ENCODE measurements around the gene RERG.
"Not testable (repeated sequence)": the region's sequence is repeated elsewhere in the genome, so short reads cannot be mapped to it uniquely, and the experiment has no call there.

The RERG gene

GRCh38 chr12:15114501-15114900 lies 106.7 kb downstream of the RERG start:
- TF ChIP-seq CTCF (IDR thresholded peaks at IDR 0.05) = no peak
- Mint-ChIP-seq H3K4me3 (no peak overlapping the region), H3K27me3 (ENCODE audit: low read depth, poor library complexity) (peaks cover 3% of the 10 kb centered on the region), H3K4me1 (no peaks in the 10 kb centered on the region), H3K9me3 (no peaks in the 10 kb centered on the region), H3K27ac (no peak overlapping the region), H3K36me3 (ENCODE audit: low read depth) (no peaks in the 10 kb centered on the region)
- DNase-seq = no peak

DNA sequence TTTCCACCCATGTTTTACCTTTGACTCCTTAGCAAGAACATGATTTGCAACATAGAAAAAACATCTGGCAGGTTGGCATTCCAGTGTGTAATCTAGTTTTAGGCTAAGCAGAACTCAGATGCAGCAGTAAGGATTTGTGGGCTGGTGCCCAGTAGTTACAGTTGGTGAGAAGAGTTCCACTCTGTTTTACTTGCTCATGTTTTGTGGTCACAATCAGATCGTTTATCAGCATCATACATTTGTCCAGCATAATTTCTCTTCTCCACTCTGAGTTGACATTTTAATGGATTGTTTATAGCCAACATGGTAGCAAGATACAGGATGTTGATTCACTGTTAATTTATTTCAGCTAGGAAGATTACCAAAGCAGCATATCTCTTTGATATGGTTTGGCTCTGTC lies 128.4 kb downstream of the RERG start:
- Mint-ChIP-seq H3K27me3 (ENCODE audit: low read depth, poor library complexity) (no peaks in the 10 kb centered on the region), H3K4me3 (no peak overlapping the region), H3K36me3 (ENCODE audit: low read depth) (no peaks in the 10 kb centered on the region), H3K9me3 (peaks cover 16% of the 10 kb centered on the region), H3K27ac (no peak overlapping the region), H3K4me1 (no peaks in the 10 kb centered on the region)
- DNase-seq = no peak
- no peak for TF ChIP-seq CTCF (IDR thresholded peaks at IDR 0.05)

GRCh38 chr12:15090441-15090840 lies 130.8 kb downstream of the RERG start:
- no peak overlapping the region for H3K27ac Mint-ChIP-seq

GRCh38 chr12:15088105-15088504 lies 133.1 kb downstream of the RERG start:
- Mint-ChIP-seq H3K36me3 (ENCODE audit: low read depth) (no peaks in the 10 kb centered on the region), H3K4me3 (no peak overlapping the region), H3K27me3 (ENCODE audit: low read depth, poor library complexity) (peaks cover 4% of the 10 kb centered on the region), H3K9me3 (no peaks in the 10 kb centered on the region), H3K4me1 (no peaks in the 10 kb centered on the region), H3K27ac (no peak overlapping the region)
- TF ChIP-seq CTCF (IDR thresholded peaks at IDR 0.05) = no peak
- DNase-seq = no peak

More at GRCh38 chr12:15090441-15090840, 130.8 kb downstream of the RERG start:
- no peak overlapping the region for H3K4me3 Mint-ChIP-seq
- no peaks in the 10 kb centered on the region for H3K4me1 Mint-ChIP-seq
- H3K36me3 Mint-ChIP-seq (ENCODE audit: low read depth) = no peaks in the 10 kb centered on the region
- TF ChIP-seq CTCF (IDR thresholded peaks at IDR 0.05) = no peak
- H3K27me3 Mint-ChIP-seq (ENCODE audit: low read depth, poor library complexity) = peaks cover 2% of the 10 kb centered on the region
- H3K9me3 Mint-ChIP-seq = peaks cover 5% of the 10 kb centered on the region
- DNase-seq = no peak

GRCh38 chr12:15077751-15078150 lies 143.5 kb downstream of the RERG start:
- not testable (repeated sequence) for DNase-seq; H3K36me3 Mint-ChIP-seq (ENCODE audit: low read depth); H3K27ac Mint-ChIP-seq; H3K9me3 Mint-ChIP-seq; H3K4me1 Mint-ChIP-seq; H3K4me3 Mint-ChIP-seq; H3K27me3 Mint-ChIP-seq (ENCODE audit: low read depth, poor library complexity)

- Mint-ChIP-seq H3K9me3 (peaks cover 5% of the 10 kb centered on the region), H3K27me3 (ENCODE audit: low read depth, poor library complexity) (peaks cover 11% of the 10 kb centered on the region), H3K36me3 (ENCODE audit: low read depth) (no peaks in the 10 kb centered on the region), H3K4me3 (no peak overlapping the region), H3K27ac (no peak overlapping the region), H3K4me1 (peaks cover 4% of the 10 kb centered on the region)
- no peak for TF ChIP-seq CTCF (IDR thresholded peaks at IDR 0.05)
- no peak for DNase-seq
Observed at GRCh38 chr12:15074351-15074750, 146.9 kb downstream of the RERG start.

Measured in nephron progenitor cell (in vitro differentiated cells).